Trophoblast cell (in vitro differentiated cells and primary cell): ENCODE results near the gene SLC13A2.

ENCODE experiments used
- DNase-seq, 2 donors: peaks; one replicate each; pipeline ENCODE4 v3.0.0-alpha.2; 2016
- H2AFZ ChIP-seq: 2 replicates; pipeline ENCODE4 v1.6.1; 2013; ENCODE audit warnings: low read length, moderate library complexity, mild to moderate bottlenecking; ENCODE audit not compliant: insufficient read depth, poor library complexity
- H2AK5ac ChIP-seq: 2 replicates; pipeline ENCODE4 v1.6.1; 2013; ENCODE audit warnings: mild to moderate bottlenecking, low read length
- H2BK120ac ChIP-seq: 2 replicates; pipeline ENCODE4 v1.6.1; 2013; ENCODE audit warnings: low read length, mild to moderate bottlenecking, moderate library complexity; ENCODE audit not compliant: insufficient read depth, poor library complexity
- H2BK12ac ChIP-seq: 2 replicates; pipeline ENCODE4 v1.6.1; 2013; ENCODE audit warnings: mild to moderate bottlenecking, low read length, moderate library complexity
- H2BK5ac ChIP-seq: 2 replicates; pipeline ENCODE4 v1.6.1; 2013; ENCODE audit warnings: low read length, low read depth, moderate library complexity, mild to moderate bottlenecking; ENCODE audit not compliant: poor library complexity
- H3K14ac ChIP-seq: 2 replicates; pipeline ENCODE4 v1.6.1; 2013; ENCODE audit warnings: mild to moderate bottlenecking, low read length
- H3K18ac ChIP-seq: 2 replicates; pipeline ENCODE4 v1.6.1; 2013; ENCODE audit warnings: mild to moderate bottlenecking, low read length
- H3K23ac ChIP-seq: 2 replicates; pipeline ENCODE4 v1.6.1; 2013; ENCODE audit warnings: low read length
- H3K27ac ChIP-seq: 2 replicates; pipeline ENCODE4 v1.5.1; 2013; ENCODE audit warnings: low read depth, mild to moderate bottlenecking, inconsistent platforms, low read length, moderate library complexity
- H3K27me3 ChIP-seq: 2 replicates; pipeline ENCODE4 v1.6.1; 2013; ENCODE audit warnings: inconsistent platforms, mild to moderate bottlenecking, low read length, moderate library complexity; ENCODE audit not compliant: insufficient read depth
- H3K36me3 ChIP-seq, 2 experiments: 1 replicate in 1 of 2; 2 replicates in 1 of 2; pipeline ENCODE4 v1.6.1; 2013; ENCODE audit warnings: low read length in 2 of 2, mild to moderate bottlenecking in 2 of 2, moderate library complexity in 1 of 2; ENCODE audit not compliant: insufficient read depth in 2 of 2, control insufficient read depth in 1 of 2
- H3K4ac ChIP-seq: 2 replicates; pipeline ENCODE4 v1.6.1; 2013; ENCODE audit warnings: low read depth, mild to moderate bottlenecking, low read length, moderate library complexity
- H3K4me1 ChIP-seq, 2 experiments: 1 replicate in 1 of 2; 2 replicates in 1 of 2; pipeline ENCODE4 v1.6.1; 2013; ENCODE audit warnings: low read length in 2 of 2, mild to moderate bottlenecking in 2 of 2, moderate library complexity in 1 of 2; ENCODE audit not compliant: insufficient read depth in 2 of 2, control insufficient read depth in 1 of 2
- H3K4me2 ChIP-seq: 2 replicates; pipeline ENCODE4 v1.6.1; 2013; ENCODE audit warnings: inconsistent platforms, mild to moderate bottlenecking, low read length, moderate library complexity
- H3K4me3 ChIP-seq: 2 replicates; pipeline ENCODE4 v1.5.1; 2013; ENCODE audit warnings: mild to moderate bottlenecking, low read depth, low read length, inconsistent platforms
- H3K79me1 ChIP-seq: one replicate; pipeline ENCODE4 v1.6.1; 2013; ENCODE audit warnings: low read length
- H3K79me2 ChIP-seq: 2 replicates; pipeline ENCODE4 v1.6.1; 2013; ENCODE audit warnings: low read length, mild to moderate bottlenecking; ENCODE audit not compliant: control insufficient read depth, insufficient read depth, poor library complexity
- H3K9ac ChIP-seq: 2 replicates; pipeline ENCODE4 v1.6.1; 2013; ENCODE audit warnings: mild to moderate bottlenecking, low read length
- H3K9me3 ChIP-seq: 2 replicates; pipeline ENCODE4 v1.6.1; 2013; ENCODE audit warnings: low read depth, mild to moderate bottlenecking, control low read depth, inconsistent platforms, low read length; ENCODE audit not compliant: insufficient read depth
- H4K12ac ChIP-seq: 2 replicates; pipeline ENCODE4 v1.6.1; 2013; ENCODE audit warnings: low read depth, mild to moderate bottlenecking, low read length, moderate library complexity
- H4K8ac ChIP-seq: 2 replicates; pipeline ENCODE4 v1.6.1; 2013; ENCODE audit warnings: low read depth, mild to moderate bottlenecking, low read length, moderate library complexity
- H4K91ac ChIP-seq: one replicate; pipeline ENCODE4 v1.6.1; 2013; ENCODE audit warnings: low read depth, mild to moderate bottlenecking, low read length, moderate library complexity
- WGBS: extraction: QIAGEN DNeasy Blood & Tissue Kit; methylation state at CpG from one replicate; pipeline ENCODE4 v1.1.7; 2013; ENCODE audit warnings: missing lambda C conversion rate; ENCODE audit not compliant: insufficient read length, insufficient coverage; ENCODE audit errors: extremely low coverage; 5-methylcytosine and 5-hydroxymethylcytosine counted together

The SLC13A2 gene

GRCh38 chr17:28499364-28499664 lies 25.9 kb downstream of the SLC13A2 start:
- no peak overlapping the region for H3K9ac ChIP-seq
- H3K14ac ChIP-seq, result no peak overlapping the region
- no peak overlapping the region for H2BK5ac ChIP-seq
- no peak overlapping the region for H4K91ac ChIP-seq
- H3K4me2 ChIP-seq, result no peak overlapping the region
- no peak overlapping the region for H3K4ac ChIP-seq
- no peak overlapping the region for H2BK12ac ChIP-seq
- H2AFZ ChIP-seq, result no peak overlapping the region
- H3K79me2 ChIP-seq, result no peaks in the 10 kb centered on the region
- no peaks in the 10 kb centered on the region for H3K27me3 ChIP-seq
- no peak overlapping the region for H2AK5ac ChIP-seq
- no peak overlapping the region for H4K8ac ChIP-seq
- WGBS, result no CpG with 5 or more reads among the region's 9 CpGs
- no peaks in the 10 kb centered on the region for H3K79me1 ChIP-seq
- no peak overlapping the region for H3K4me3 ChIP-seq
- H2BK120ac ChIP-seq, result no peak overlapping the region
- H4K12ac ChIP-seq, result no peak overlapping the region
- H3K18ac ChIP-seq, result no peak overlapping the region
- H3K36me3 ChIP-seq, result no peaks in the 10 kb centered on the region
- H3K4me1 ChIP-seq, result peaks cover 3 to 5% of the 10 kb centered on the region in 2 experiments
- no peak overlapping the region for H3K27ac ChIP-seq
- no peak overlapping the region for H3K23ac ChIP-seq
- no peak for DNase-seq
- H3K9me3 ChIP-seq, result no peaks in the 10 kb centered on the region

GRCh38 chr17:28499684-28500357 lies 26.4 kb downstream of the SLC13A2 start:
- H4K12ac ChIP-seq, result no peak overlapping the region
- H3K4ac ChIP-seq, result no peak overlapping the region
- H3K4me3 ChIP-seq, result no peak overlapping the region
- no peak overlapping the region for H2AFZ ChIP-seq
- H3K27me3 ChIP-seq, result no peaks in the 10 kb centered on the region
- no peak overlapping the region for H3K4me2 ChIP-seq
- H2AK5ac ChIP-seq, result no peak overlapping the region
- no peak overlapping the region for H4K91ac ChIP-seq
- no peak overlapping the region for H2BK120ac ChIP-seq
- H3K27ac ChIP-seq, result no peak overlapping the region
- H3K79me2 ChIP-seq, result no peaks in the 10 kb centered on the region
- H2BK5ac ChIP-seq, result no peak overlapping the region
- no peaks in the 10 kb centered on the region for H3K36me3 ChIP-seq
- no peak for DNase-seq
- peaks cover 3 to 5% of the 10 kb centered on the region in 2 experiments for H3K4me1 ChIP-seq
- H3K79me1 ChIP-seq, result no peaks in the 10 kb centered on the region
- no peak overlapping the region for H3K9ac ChIP-seq
- no CpG with 5 or more reads among the region's 9 CpGs for WGBS
- H4K8ac ChIP-seq, result no peak overlapping the region
- no peak overlapping the region for H3K18ac ChIP-seq
- no peak overlapping the region for H3K23ac ChIP-seq
- H2BK12ac ChIP-seq, result no peak overlapping the region
- no peaks in the 10 kb centered on the region for H3K9me3 ChIP-seq
- H3K14ac ChIP-seq, result no peak overlapping the region

DNA sequence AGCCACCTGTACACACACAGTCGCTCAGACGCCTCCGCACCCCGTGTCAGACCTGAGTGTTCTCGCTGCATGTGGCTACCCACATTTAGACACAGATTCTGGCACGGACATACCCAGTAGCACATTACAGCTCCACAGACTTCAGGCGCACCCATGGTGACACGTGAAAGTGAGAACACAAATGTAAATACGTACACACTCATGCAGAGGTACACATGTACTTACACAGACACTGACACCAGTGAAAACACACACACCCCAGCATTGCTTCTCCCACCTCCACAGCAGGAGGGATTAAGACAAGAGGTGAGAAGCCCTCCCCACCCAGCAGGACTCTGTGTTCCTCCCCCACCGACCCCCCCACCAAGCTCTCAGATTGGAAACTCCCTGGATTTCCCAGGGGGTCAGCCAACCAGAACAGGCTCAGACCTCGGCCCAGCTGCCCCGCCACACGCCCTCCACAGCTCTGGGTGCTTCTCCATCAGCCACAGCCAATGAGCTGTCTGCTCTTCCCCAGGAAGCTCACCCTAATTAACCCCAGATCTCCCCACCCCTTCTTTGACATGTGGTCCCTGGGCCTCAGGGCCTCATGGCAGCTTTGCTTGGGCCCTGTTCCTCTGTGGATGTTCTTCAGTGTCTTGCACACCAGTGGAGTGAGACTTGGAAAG lies 27.4 kb downstream of the SLC13A2 start:
- Histone ChIP-seq H3K4me1 (peaks cover 3 to 5% of the 10 kb centered on the region in 2 experiments), H3K14ac (no peak overlapping the region), H3K27ac (no peak overlapping the region), H3K4me2 (no peak overlapping the region), H3K36me3 (no peaks in the 10 kb centered on the region), H2BK12ac (no peak overlapping the region), H3K23ac (no peak overlapping the region), H2AFZ (no peak overlapping the region), H4K12ac (no peak overlapping the region), H3K79me1 (no peaks in the 10 kb centered on the region), H4K91ac (no peak overlapping the region), H2BK5ac (no peak overlapping the region), H3K9ac (no peak overlapping the region), H4K8ac (no peak overlapping the region), H3K4me3 (no peak overlapping the region), H3K9me3 (no peaks in the 10 kb centered on the region), H3K18ac (no peak overlapping the region), H2BK120ac (no peak overlapping the region), H2AK5ac (no peak overlapping the region), H3K4ac (no peak overlapping the region), H3K79me2 (no peaks in the 10 kb centered on the region), H3K27me3 (no peaks in the 10 kb centered on the region)
- DNase-seq, result no peak
- WGBS, result no CpG with 5 or more reads among the region's 13 CpGs

DNA sequence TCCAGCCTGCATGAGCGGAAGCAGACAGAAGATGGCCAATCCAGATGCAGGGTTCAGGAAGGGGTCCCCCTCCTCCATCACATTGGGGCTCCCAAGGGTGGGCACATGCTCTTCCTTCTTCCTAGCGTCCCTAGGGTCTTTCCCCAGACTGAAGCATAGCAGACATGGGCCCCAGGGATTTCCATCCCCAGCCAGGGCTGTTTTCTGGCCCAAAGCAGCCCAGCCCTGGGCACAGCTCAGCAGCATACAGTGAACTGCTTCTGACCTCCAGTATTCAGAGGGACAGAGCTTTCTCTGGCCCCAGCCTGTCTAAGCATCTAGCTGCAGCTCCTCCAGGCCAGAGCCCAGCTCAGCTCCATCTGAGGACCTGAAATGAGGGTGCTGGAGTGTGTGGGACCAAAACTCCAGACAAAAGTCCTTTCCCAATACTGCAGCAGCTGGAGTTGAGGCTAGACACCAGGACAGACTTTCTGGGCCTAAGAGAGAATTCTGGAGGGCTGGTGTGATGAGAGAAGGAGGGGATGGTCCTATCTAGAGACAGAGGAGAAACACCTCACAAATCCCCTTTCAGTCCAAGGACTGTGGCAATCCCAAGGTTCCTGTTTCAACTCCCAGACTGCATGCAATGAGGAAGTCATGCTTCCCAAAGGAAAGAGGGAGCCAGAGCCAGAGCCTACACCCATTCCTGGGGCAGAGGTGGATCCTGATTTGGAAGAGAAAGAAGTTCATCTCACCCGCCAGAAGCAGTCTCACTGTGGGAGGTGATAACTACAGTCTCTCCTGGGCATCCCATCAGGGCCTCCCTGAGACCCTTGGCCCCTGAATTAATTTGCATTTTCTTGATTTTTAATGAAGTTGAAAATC lies 28.2 kb downstream of the SLC13A2 start:
- no peak overlapping the region for H3K18ac ChIP-seq
- no peak overlapping the region for H3K14ac ChIP-seq
- no CpG with 5 or more reads among the region's 3 CpGs for WGBS
- no peak overlapping the region for H2BK12ac ChIP-seq
- no peak for DNase-seq
- H3K4ac ChIP-seq, result no peak overlapping the region
- H3K4me1 ChIP-seq, result peaks cover 3 to 5% of the 10 kb centered on the region in 2 experiments
- no peak overlapping the region for H2AK5ac ChIP-seq
- H3K23ac ChIP-seq, result no peak overlapping the region
- H3K9me3 ChIP-seq, result peaks cover 1% of the 10 kb centered on the region
- H4K8ac ChIP-seq, result no peak overlapping the region
- H3K4me3 ChIP-seq, result no peak overlapping the region
- H3K27me3 ChIP-seq, result no peaks in the 10 kb centered on the region
- H4K12ac ChIP-seq, result no peak overlapping the region
- H2BK5ac ChIP-seq, result no peak overlapping the region
- H2BK120ac ChIP-seq, result no peak overlapping the region
- no peaks in the 10 kb centered on the region for H3K79me2 ChIP-seq
- H4K91ac ChIP-seq, result no peak overlapping the region
- no peak overlapping the region for H3K9ac ChIP-seq
- no peaks in the 10 kb centered on the region for H3K36me3 ChIP-seq
- H3K4me2 ChIP-seq, result no peak overlapping the region
- no peak overlapping the region for H2AFZ ChIP-seq
- no peak overlapping the region for H3K27ac ChIP-seq
- H3K79me1 ChIP-seq, result no peaks in the 10 kb centered on the region
